ENCODE data around the gene EFNA1. TPM values are rescaled to one million over a fixed set of nuclear protein-coding genes. Genes with fewer than 3 reads are reported as not detected.

EFNA1 gene
- total and polyA plus RNA-seq, 8 donors, result 19.5 to 91.7 (median 37.7) TPM

DNA sequence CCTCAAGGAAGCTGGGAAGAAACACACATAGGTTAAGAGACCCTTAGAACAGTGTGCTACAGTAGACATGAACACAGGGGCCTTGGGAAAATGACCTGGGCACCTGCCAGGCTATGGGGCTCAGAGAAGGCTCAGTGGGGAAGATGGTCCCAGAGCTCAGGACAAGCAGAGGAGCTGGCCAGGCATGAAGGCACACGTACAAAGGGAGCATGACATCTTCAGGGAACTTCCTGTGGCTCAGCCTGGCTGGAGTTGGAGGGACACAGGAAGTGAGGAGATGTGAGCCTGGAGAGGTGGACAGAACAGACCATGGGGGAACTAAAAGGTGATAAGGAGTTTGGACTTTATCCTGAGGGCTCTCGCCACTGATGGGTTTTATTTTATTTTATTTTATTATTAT is 4.2 kb downstream of the EFNA1 start:
- Histone ChIP-seq H3K36me3 (peaks cover 0 to 31% (median 19%) of the 10 kb centered on the region in 3 donors), H3K9me3 (no peaks in the 10 kb centered on the region), H3K4me1 (peaks cover 30 to 42% (median 32%) of the 10 kb centered on the region in 3 donors), H3K27me3 (no peaks in the 10 kb centered on the region), H3K27ac (peak overlapping the region in 2 of 4 donors; percentile 94 to 95), H3K4me3 (peak overlapping the region in 1 of 4 donors; percentile 93)
- TF ChIP-seq, protein P1, sequence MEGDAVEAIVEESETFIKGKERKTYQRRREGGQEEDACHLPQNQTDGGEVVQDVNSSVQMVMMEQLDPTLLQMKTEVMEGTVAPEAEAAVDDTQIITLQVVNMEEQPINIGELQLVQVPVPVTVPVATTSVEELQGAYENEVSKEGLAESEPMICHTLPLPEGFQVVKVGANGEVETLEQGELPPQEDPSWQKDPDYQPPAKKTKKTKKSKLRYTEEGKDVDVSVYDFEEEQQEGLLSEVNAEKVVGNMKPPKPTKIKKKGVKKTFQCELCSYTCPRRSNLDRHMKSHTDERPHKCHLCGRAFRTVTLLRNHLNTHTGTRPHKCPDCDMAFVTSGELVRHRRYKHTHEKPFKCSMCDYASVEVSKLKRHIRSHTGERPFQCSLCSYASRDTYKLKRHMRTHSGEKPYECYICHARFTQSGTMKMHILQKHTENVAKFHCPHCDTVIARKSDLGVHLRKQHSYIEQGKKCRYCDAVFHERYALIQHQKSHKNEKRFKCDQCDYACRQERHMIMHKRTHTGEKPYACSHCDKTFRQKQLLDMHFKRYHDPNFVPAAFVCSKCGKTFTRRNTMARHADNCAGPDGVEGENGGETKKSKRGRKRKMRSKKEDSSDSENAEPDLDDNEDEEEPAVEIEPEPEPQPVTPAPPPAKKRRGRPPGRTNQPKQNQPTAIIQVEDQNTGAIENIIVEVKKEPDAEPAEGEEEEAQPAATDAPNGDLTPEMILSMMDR (IDR thresholded peaks at IDR 0.05), result no peak
- 55 to 63% methylated on average over 2 of the region's 2 CpGs for WGBS, 2 donors
- no peak for ATAC-seq
- no peak for FAIRE-seq
- DNase-seq, result no peak
- intact Hi-C loops (cut with DNase I), result no loop called here

DNA sequence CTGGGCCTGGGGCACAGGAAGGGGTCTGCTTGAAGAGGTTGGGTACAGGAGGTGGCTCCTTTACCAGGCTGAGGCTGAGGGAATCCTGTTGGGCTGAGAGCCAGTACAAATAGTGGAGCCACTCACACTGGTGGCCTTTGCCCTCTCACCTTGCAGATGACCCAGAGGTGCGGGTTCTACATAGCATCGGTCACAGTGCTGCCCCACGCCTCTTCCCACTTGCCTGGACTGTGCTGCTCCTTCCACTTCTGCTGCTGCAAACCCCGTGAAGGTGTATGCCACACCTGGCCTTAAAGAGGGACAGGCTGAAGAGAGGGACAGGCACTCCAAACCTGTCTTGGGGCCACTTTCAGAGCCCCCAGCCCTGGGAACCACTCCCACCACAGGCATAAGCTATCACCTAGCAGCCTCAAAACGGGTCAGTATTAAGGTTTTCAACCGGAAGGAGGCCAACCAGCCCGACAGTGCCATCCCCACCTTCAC is 6.2 kb downstream of the EFNA1 start:
- H3K27me3 ChIP-seq, result no peaks in the 10 kb centered on the region
- peak overlapping the region in 1 of 4 donors; percentile 63 for H3K4me3 ChIP-seq
- H3K27ac ChIP-seq, result peak overlapping the region in 2 of 4 donors; percentile 98 to 99
- 46 to 52% methylated on average over 7 of the region's 7 CpGs for WGBS, 2 donors
- FAIRE-seq (no peak), ATAC-seq (no peak), DNase-seq (no peak)
- TF ChIP-seq, protein P1 (IDR thresholded peaks at IDR 0.05), result no peak
- peaks cover 0 to 31% (median 19%) of the 10 kb centered on the region in 3 donors for H3K36me3 ChIP-seq
- peaks cover 33 to 58% (median 36%) of the 10 kb centered on the region in 3 donors for H3K4me1 ChIP-seq
- H3K9me3 ChIP-seq, result no peaks in the 10 kb centered on the region
- intact Hi-C loops (cut with DNase I), result no loop called here

DNA sequence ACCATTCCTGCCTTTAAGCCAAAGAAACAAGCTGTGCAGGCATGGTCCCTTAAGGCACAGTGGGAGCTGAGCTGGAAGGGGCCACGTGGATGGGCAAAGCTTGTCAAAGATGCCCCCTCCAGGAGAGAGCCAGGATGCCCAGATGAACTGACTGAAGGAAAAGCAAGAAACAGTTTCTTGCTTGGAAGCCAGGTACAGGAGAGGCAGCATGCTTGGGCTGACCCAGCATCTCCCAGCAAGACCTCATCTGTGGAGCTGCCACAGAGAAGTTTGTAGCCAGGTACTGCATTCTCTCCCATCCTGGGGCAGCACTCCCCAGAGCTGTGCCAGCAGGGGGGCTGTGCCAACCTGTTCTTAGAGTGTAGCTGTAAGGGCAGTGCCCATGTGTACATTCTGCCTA is 6.6 kb downstream of the EFNA1 start:
- intact Hi-C loops (cut with DNase I), result no loop called here
- no peak for FAIRE-seq
- 41 to 61% methylated on average over 1 of the region's 1 CpG for WGBS, 2 donors
- Histone ChIP-seq H3K4me3 (peak overlapping the region in 1 of 4 donors; percentile 63), H3K9me3 (no peaks in the 10 kb centered on the region), H3K4me1 (peaks cover 33 to 62% (median 36%) of the 10 kb centered on the region in 3 donors), H3K36me3 (peaks cover 0 to 31% (median 19%) of the 10 kb centered on the region in 3 donors), H3K27ac (peak overlapping the region; percentile 87 to 99 (median 98)), H3K27me3 (no peaks in the 10 kb centered on the region)
- no peak for ATAC-seq
- peak in 2 of 6 donors; percentile 22 to 49 for DNase-seq
- TF ChIP-seq, protein P1 (IDR thresholded peaks at IDR 0.05), result no peak

GRCh38 chr1:155134880-155135414 is 7.3 kb downstream of the EFNA1 start:
- peak; percentile 86 to 95 (median 94) for DNase-seq
- peaks cover 33 to 62% (median 36%) of the 10 kb centered on the region in 3 donors for H3K4me1 ChIP-seq
- no peak for FAIRE-seq
- peak; percentile 72 to 80 (median 76) for ATAC-seq
- peaks cover 0 to 31% (median 19%) of the 10 kb centered on the region in 3 donors for H3K36me3 ChIP-seq
- TF ChIP-seq, protein P1 (IDR thresholded peaks at IDR 0.05), result no peak
- intact Hi-C loops (cut with DNase I), result no loop called here
- H3K9me3 ChIP-seq, result no peaks in the 10 kb centered on the region
- H3K27ac ChIP-seq, result peak overlapping the region; percentile 87 to 99 (median 98)
- WGBS, 2 donors, result 4% methylated on average over 18 of the region's 18 CpGs
- no peaks in the 10 kb centered on the region for H3K27me3 ChIP-seq
- peak overlapping the region; percentile 29 to 63 (median 50) for H3K4me3 ChIP-seq
